Fibroblast of pulmonary artery (primary cell): ENCODE data around the gene EIF4G3.
"Not testable (repeated sequence)": the region's sequence is repeated elsewhere in the genome, so short reads cannot be mapped to it uniquely, and the experiment has no call there.

Experiments
- DNase-seq: peaks from one replicate; pipeline ENCODE4 v3.0.0-alpha.2; 2010; ENCODE audit warnings: low read depth
- H3K4me3 ChIP-seq: replicated peaks from 2 replicates; pipeline ENCODE4 v1.5.1; 2011; ENCODE audit warnings: low read depth, mild to moderate bottlenecking, control low read depth, low read length, moderate library complexity
- CTCF ChIP-seq: IDR thresholded peaks from 2 replicates; pipeline ENCODE4 v1.5.1; 2011; ENCODE audit warnings: mild to moderate bottlenecking, control low read depth, low read length, inconsistent platforms; ENCODE audit errors: missing control alignments

The EIF4G3 gene

DNA sequence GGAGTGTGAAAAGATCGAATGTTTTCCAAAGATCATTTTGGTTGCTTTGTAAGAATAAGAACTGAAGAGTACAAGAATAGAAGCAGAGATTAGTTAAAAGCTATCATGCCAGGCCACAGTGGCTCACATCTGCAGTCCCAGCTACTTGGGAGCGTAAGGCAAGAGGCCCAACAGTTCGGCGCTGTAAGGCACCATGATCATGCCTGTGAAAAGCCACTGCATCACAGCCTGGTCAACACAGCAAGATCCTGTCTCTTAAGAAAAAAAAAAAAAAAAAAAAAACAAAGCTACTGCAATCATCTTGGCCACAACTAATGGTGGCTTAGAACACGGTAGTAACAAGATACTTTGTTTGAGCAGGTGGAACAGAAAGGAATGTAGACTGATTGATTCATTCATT lies 116.2 kb downstream of the EIF4G3 start:
- DNase-seq = no peak
- TF ChIP-seq CTCF = no peak
- no peak overlapping the region for H3K4me3 ChIP-seq

DNA sequence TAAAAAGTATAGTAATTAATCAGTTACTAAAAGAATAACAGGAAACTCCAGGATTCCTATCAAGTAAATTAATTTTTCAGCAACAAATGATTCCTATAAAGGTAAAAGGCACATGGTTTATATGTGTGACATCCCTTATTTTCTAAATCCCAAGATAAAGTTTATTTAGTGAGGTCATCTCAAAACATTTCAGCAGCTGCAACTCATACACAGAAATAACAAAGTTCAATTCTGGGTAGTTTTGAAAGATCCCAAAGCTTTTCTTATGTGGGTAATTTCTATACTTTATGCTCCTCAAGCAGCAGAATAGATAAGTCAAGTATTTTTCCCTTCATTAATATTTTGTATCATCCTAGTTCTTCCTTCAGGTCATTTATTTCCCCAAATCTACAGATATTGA lies 117.7 kb downstream of the EIF4G3 start:
- no peak for TF ChIP-seq CTCF
- no peak overlapping the region for H3K4me3 ChIP-seq
- no peak for DNase-seq

- no peak for DNase-seq
Measured at GRCh38 chr1:21058035-21058793, 118.5 kb downstream of the EIF4G3 start.

GRCh38 chr1:21053189-21053928 lies 123.3 kb downstream of the EIF4G3 start:
- not testable (repeated sequence) for DNase-seq

More at GRCh38 chr1:21058035-21058793, 118.5 kb downstream of the EIF4G3 start:
- H3K4me3 ChIP-seq = no peak overlapping the region
- TF ChIP-seq CTCF = no peak

DNA sequence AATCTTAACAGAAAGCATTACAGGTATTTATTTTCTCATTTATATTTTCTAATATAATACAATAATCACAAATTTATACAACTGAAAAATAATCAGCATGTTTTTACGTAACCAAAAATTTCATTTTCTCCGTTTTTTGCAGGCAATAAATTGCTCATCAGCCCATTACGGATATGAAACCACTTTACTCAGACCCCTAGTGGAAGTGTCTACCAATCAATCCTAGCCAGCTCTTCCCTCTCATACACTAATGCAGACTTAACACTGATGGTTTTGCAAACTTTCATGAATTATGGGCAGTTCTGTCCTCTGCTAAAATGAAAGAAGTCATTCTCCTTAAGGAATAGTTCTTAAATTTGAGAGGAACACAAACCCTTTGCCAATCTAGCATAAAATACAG lies 124.7 kb downstream of the EIF4G3 start:
- no peak for DNase-seq
- no peak for TF ChIP-seq CTCF
- H3K4me3 ChIP-seq = no peak overlapping the region

More at GRCh38 chr1:21053189-21053928, 123.3 kb downstream of the EIF4G3 start:
- H3K4me3 ChIP-seq = not testable (repeated sequence)

- DNase-seq = no peak
Measured at GRCh38 chr1:21051177-21051825, 125.4 kb downstream of the EIF4G3 start.

More at GRCh38 chr1:21051177-21051825, 125.4 kb downstream of the EIF4G3 start:
- no peak overlapping the region for H3K4me3 ChIP-seq
- TF ChIP-seq CTCF = no peak
